ENCODE results near the gene NELFA.

GRCh38 chr4:1984406-1985191, 24.2 kb downstream of the NELFA start:
- TF ChIP-seq CTCF (IDR thresholded peaks at IDR 0.05) (no peak), POLR2A (IDR thresholded peaks at IDR 0.05) (no peak)

Measured in Peyer's patch (tissue), 4 donors.